ENCODE measurements around the gene PSMA5. TPM values are rescaled to one million over a fixed set of nuclear protein-coding genes. Genes with fewer than 3 reads are reported as not detected.

Gene PSMA5
- total RNA-seq, 1 donor from 2014 or later = 81.1 TPM

DNA sequence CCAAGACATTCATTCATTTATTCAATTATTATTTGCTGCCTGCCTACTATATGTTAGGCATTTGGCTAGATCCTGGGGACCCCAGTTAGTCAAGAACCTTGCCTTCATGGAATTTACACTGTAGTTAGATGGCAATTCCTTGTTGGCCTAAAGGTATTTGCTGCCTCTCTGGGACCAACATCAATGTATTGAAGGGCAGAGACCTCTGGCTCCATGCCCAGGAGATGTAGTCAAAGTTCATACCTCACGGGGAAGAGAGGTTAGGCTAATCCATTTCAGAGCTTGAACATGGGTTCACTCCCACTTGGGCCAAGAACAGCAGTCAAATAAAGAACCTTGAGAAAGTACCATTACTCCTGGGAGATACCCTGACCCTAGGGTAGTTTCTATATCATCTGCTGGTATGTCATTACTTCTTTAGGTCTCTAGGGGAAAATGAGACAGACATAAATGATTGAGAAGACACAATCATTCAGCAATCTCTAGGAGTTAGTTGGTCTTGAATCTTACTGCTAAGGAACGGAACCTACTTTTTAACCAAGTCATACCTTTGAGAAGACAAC lies 60.5 kb downstream of the PSMA5 start:
- DNase-seq (ENCODE audit: low spot score, unreplicated experiment) = no peak
- TF ChIP-seq, protein P1, sequence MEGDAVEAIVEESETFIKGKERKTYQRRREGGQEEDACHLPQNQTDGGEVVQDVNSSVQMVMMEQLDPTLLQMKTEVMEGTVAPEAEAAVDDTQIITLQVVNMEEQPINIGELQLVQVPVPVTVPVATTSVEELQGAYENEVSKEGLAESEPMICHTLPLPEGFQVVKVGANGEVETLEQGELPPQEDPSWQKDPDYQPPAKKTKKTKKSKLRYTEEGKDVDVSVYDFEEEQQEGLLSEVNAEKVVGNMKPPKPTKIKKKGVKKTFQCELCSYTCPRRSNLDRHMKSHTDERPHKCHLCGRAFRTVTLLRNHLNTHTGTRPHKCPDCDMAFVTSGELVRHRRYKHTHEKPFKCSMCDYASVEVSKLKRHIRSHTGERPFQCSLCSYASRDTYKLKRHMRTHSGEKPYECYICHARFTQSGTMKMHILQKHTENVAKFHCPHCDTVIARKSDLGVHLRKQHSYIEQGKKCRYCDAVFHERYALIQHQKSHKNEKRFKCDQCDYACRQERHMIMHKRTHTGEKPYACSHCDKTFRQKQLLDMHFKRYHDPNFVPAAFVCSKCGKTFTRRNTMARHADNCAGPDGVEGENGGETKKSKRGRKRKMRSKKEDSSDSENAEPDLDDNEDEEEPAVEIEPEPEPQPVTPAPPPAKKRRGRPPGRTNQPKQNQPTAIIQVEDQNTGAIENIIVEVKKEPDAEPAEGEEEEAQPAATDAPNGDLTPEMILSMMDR (IDR thresholded peaks at IDR 0.05; ENCODE audit: unreplicated experiment) = no peak
- H3K4me1 Mint-ChIP-seq (ENCODE audit: low read depth) = no peaks in the 10 kb centered on the region
- H3K4me3 Mint-ChIP-seq (ENCODE audit: low read depth) = no peak overlapping the region
- H3K36me3 Mint-ChIP-seq (ENCODE audit: insufficient read depth) = peaks cover 26% of the 10 kb centered on the region
- H3K9me3 Mint-ChIP-seq (ENCODE audit: low read depth) = no peaks in the 10 kb centered on the region
- H3K27ac Mint-ChIP-seq = no peak overlapping the region
- no peaks in the 10 kb centered on the region for H3K27me3 Mint-ChIP-seq

DNA sequence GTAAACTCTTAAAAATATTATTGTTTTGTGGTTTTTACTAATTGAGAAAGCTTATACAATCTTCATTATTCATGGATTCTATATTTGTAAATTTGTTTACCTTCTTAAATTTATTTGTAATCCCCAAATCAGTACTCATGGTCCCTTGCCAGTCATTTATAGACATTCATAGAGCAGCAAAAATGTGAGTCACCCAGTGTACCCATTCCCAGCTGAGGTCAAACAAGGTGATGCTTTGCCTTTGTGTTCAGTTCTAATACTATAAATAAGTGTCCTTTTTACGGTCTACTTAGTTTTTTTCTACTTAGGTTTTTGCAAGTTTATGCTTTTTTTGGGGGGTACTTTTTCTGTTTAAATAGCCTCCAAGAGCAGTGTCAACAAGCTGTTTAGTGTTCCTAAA lies 64.6 kb downstream of the PSMA5 start:
- TF ChIP-seq, protein P1 (IDR thresholded peaks at IDR 0.05; ENCODE audit: unreplicated experiment) = no peak
- no peaks in the 10 kb centered on the region for H3K9me3 Mint-ChIP-seq (ENCODE audit: low read depth)
- no peak for DNase-seq (ENCODE audit: low spot score, unreplicated experiment)
- H3K4me1 Mint-ChIP-seq (ENCODE audit: low read depth) = no peaks in the 10 kb centered on the region
- H3K27ac Mint-ChIP-seq = no peak overlapping the region
- H3K27me3 Mint-ChIP-seq = no peaks in the 10 kb centered on the region
- no peak overlapping the region for H3K4me3 Mint-ChIP-seq (ENCODE audit: low read depth)
- H3K36me3 Mint-ChIP-seq (ENCODE audit: insufficient read depth) = peaks cover 19% of the 10 kb centered on the region

DNA sequence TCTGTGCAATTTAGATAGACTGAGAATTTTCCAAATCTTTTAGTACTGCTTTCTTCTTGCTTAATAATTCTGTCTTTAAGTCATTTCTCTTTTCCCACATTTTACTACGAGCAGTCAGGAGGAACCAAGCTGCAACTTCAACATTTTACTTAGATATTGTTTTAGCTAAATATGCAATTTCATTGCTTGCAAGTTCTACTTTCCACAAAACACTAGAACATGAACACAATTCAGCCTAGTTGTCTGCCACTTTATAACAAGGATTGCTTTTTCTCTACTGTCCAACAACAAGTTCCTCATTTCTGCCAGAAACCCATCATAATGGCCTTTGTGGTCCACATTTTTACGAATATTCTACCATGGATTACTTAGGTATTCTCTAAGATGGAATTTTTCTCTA lies 65.2 kb downstream of the PSMA5 start:
- TF ChIP-seq, protein P1 (IDR thresholded peaks at IDR 0.05; ENCODE audit: unreplicated experiment) = no peak
- no peaks in the 10 kb centered on the region for H3K27me3 Mint-ChIP-seq

DNA sequence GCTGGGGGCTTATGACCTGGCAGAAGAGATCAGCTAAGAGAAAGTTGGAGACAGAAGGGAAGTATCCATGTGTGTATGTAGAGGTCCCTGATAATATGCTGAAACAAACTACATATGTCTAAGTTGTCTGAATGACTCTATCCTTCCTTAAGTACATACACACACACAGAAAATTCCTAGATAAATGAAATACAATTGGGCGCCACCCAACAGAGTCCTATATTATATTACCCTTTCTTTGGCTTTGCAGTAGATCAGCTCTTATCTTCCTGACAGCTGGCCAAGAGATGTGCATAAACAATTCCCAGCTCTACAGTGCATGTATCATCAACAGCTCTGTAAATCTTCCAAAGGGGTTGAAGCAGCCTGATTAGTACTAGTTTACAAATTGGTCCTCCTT lies 68.6 kb downstream of the PSMA5 start:
- H3K4me3 Mint-ChIP-seq (ENCODE audit: low read depth) = no peak overlapping the region
- no peak overlapping the region for H3K27ac Mint-ChIP-seq
- no peak for DNase-seq (ENCODE audit: low spot score, unreplicated experiment)
- no peaks in the 10 kb centered on the region for H3K4me1 Mint-ChIP-seq (ENCODE audit: low read depth)
- no peaks in the 10 kb centered on the region for H3K9me3 Mint-ChIP-seq (ENCODE audit: low read depth)
- H3K36me3 Mint-ChIP-seq (ENCODE audit: insufficient read depth) = peaks cover 5% of the 10 kb centered on the region
- H3K27me3 Mint-ChIP-seq = no peaks in the 10 kb centered on the region
- TF ChIP-seq, protein P1 (IDR thresholded peaks at IDR 0.05; ENCODE audit: unreplicated experiment) = no peak

More for the DNA sequence above, 65.2 kb downstream of the PSMA5 start:
- no peaks in the 10 kb centered on the region for H3K4me1 Mint-ChIP-seq (ENCODE audit: low read depth)
- H3K9me3 Mint-ChIP-seq (ENCODE audit: low read depth) = no peaks in the 10 kb centered on the region
- H3K4me3 Mint-ChIP-seq (ENCODE audit: low read depth) = no peak overlapping the region
- no peak overlapping the region for H3K27ac Mint-ChIP-seq
- no peak for DNase-seq (ENCODE audit: low spot score, unreplicated experiment)
- peaks cover 13% of the 10 kb centered on the region for H3K36me3 Mint-ChIP-seq (ENCODE audit: insufficient read depth)

DNA sequence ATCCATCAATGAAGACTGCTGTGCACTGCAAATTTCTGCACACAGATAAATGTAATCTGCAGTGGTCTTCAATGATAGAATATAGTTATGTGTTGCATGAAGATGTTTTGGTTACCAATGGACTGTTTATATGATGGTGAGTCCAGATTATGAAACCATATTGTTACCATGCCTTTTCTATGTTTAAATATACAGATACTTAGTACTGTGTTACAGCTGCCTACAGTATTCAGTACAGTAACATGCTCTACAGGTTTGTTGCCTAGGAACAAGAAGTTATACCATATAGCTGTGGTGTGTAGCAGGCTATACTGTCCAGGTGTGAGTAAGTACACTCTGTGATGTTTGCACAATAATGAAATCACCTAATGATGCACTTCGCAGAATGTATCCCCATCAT lies 69.3 kb downstream of the PSMA5 start:
- Mint-ChIP-seq H3K36me3 (ENCODE audit: insufficient read depth) (peaks cover 5% of the 10 kb centered on the region), H3K9me3 (ENCODE audit: low read depth) (no peaks in the 10 kb centered on the region), H3K27ac (no peak overlapping the region), H3K27me3 (no peaks in the 10 kb centered on the region), H3K4me1 (ENCODE audit: low read depth) (no peaks in the 10 kb centered on the region), H3K4me3 (ENCODE audit: low read depth) (no peak overlapping the region)
- no peak for DNase-seq (ENCODE audit: low spot score, unreplicated experiment)
- TF ChIP-seq, protein P1 (IDR thresholded peaks at IDR 0.05; ENCODE audit: unreplicated experiment) = no peak

All from progenitor cell of endocrine pancreas (in vitro differentiated cells).